Esophagus squamous epithelium (tissue), 4 donors: ENCODE results near the gene ANKS1B.

Experiments
- CTCF ChIP-seq, 6 experiments: fragments of 450-650 bp in 4 of 6; fragments of 200-600 bp in 2 of 6; sonication (generic) in 2 of 6; IDR thresholded peaks; one replicate each; pipeline ENCODE4 v1.5.1; 2016 to 2019; ENCODE audit warnings: antibody characterized with exemption in 6 of 6, mild to moderate bottlenecking in 4 of 6, moderate library complexity in 4 of 6
- POLR2A ChIP-seq, 4 donors: fragments of 450-650 bp; IDR thresholded peaks; one replicate each; pipeline ENCODE4 v1.6.1; 2017; ENCODE audit warnings: antibody characterized with exemption in 4 of 4, mild to moderate bottlenecking in 4 of 4, moderate library complexity in 3 of 4

GRCh38 chr12:99302874-99303273, 681.9 kb downstream of the ANKS1B start:
- TF ChIP-seq CTCF (IDR thresholded peaks at IDR 0.05) (no peak), POLR2A (IDR thresholded peaks at IDR 0.05) (no peak)
